Subcutaneous abdominal adipose tissue (tissue), 5 donors: ENCODE results near the gene ZMYM2.

Experiments
- H3K27ac ChIP-seq: one replicate; pipeline ENCODE4 v1.7.0; 2013; ENCODE audit warnings: low read depth, mild to moderate bottlenecking, inconsistent platforms, low read length, moderate library complexity
- H3K27me3 ChIP-seq, 5 donors: one replicate each; pipeline ENCODE4 v1.7.0; 2013; ENCODE audit warnings: low read length in 5 of 5, inconsistent platforms in 1 of 5; ENCODE audit not compliant: control insufficient read depth in 5 of 5, insufficient read depth in 4 of 5
- H3K36me3 ChIP-seq, 5 donors: one replicate each; pipeline ENCODE4 v1.7.0; 2013; ENCODE audit warnings: low read length in 5 of 5; ENCODE audit not compliant: control insufficient read depth in 5 of 5, insufficient read depth in 5 of 5
- H3K4me1 ChIP-seq, 5 donors: one replicate each; pipeline ENCODE4 v1.7.0; 2013; ENCODE audit warnings: low read length in 5 of 5, mild to moderate bottlenecking in 3 of 5, moderate library complexity in 1 of 5; ENCODE audit not compliant: control insufficient read depth in 5 of 5, insufficient read depth in 5 of 5
- H3K4me3 ChIP-seq, 5 donors: one replicate each; pipeline ENCODE4 v1.7.0; 2013; ENCODE audit warnings: low read length in 5 of 5, low read depth in 1 of 5
- H3K9ac ChIP-seq, 5 donors: one replicate each; pipeline ENCODE4 v1.7.0; 2013; ENCODE audit warnings: low read length in 5 of 5, mild to moderate bottlenecking in 4 of 5, moderate library complexity in 3 of 5
- H3K9me3 ChIP-seq, 5 donors: one replicate each; pipeline ENCODE4 v1.7.0; 2013; ENCODE audit warnings: low read length in 5 of 5; ENCODE audit not compliant: control insufficient read depth in 5 of 5
- donor health status: healthy.
- donor health status: healthy.
- donor health status: healthy.
- donor health status: healthy.
- donor health status: healthy.

Gene ZMYM2

GRCh38 chr13:20080377-20081164 lies 122.0 kb downstream of the ZMYM2 start:
- Histone ChIP-seq H3K4me1 (no peaks in the 10 kb centered on the region), H3K9me3 (no peaks in the 10 kb centered on the region), H3K27me3 (no peaks in the 10 kb centered on the region), H3K9ac (no peak overlapping the region), H3K36me3 (peaks cover 30 to 43% (median 36%) of the 10 kb centered on the region in 5 donors), H3K4me3 (no peak overlapping the region), H3K27ac (no peak overlapping the region)

GRCh38 chr13:20090349-20090748 lies 131.8 kb downstream of the ZMYM2 start:
- Histone ChIP-seq H3K4me3 (no peak overlapping the region), H3K27ac (no peak overlapping the region), H3K4me1 (no peaks in the 10 kb centered on the region), H3K36me3 (peaks cover 0 to 13% (median 8%) of the 10 kb centered on the region in 5 donors), H3K27me3 (no peaks in the 10 kb centered on the region), H3K9ac (no peak overlapping the region), H3K9me3 (no peaks in the 10 kb centered on the region)

GRCh38 chr13:20093951-20094350 lies 135.4 kb downstream of the ZMYM2 start:
- Histone ChIP-seq H3K4me1 (no peaks in the 10 kb centered on the region), H3K36me3 (no peaks in the 10 kb centered on the region), H3K4me3 (no peak overlapping the region), H3K9me3 (no peaks in the 10 kb centered on the region), H3K9ac (no peak overlapping the region), H3K27ac (no peak overlapping the region), H3K27me3 (peaks cover 0 to 6% (median under 1%) of the 10 kb centered on the region in 5 donors)

GRCh38 chr13:20099319-20099718 lies 140.8 kb downstream of the ZMYM2 start:
- Histone ChIP-seq H3K27ac (no peak overlapping the region), H3K9ac (no peak overlapping the region), H3K9me3 (no peaks in the 10 kb centered on the region), H3K27me3 (peaks cover 0 to 31% (median 22%) of the 10 kb centered on the region in 5 donors), H3K4me1 (no peaks in the 10 kb centered on the region), H3K36me3 (no peaks in the 10 kb centered on the region), H3K4me3 (no peak overlapping the region)

GRCh38 chr13:20101467-20102316 lies 143.2 kb downstream of the ZMYM2 start:
- no peak overlapping the region for H3K4me3 ChIP-seq
- H3K36me3 ChIP-seq, result no peaks in the 10 kb centered on the region
- H3K27me3 ChIP-seq, result peaks cover 0 to 40% (median 26%) of the 10 kb centered on the region in 5 donors
- H3K4me1 ChIP-seq, result peaks cover 0 to 1% (median 0%) of the 10 kb centered on the region in 5 donors
- H3K9me3 ChIP-seq, result no peaks in the 10 kb centered on the region
- no peak overlapping the region for H3K9ac ChIP-seq
- H3K27ac ChIP-seq, result no peak overlapping the region

- no peaks in the 10 kb centered on the region for H3K36me3 ChIP-seq
- no peaks in the 10 kb centered on the region for H3K9me3 ChIP-seq
- H3K9ac ChIP-seq, result no peak overlapping the region
- H3K4me3 ChIP-seq, result no peak overlapping the region
- H3K27me3 ChIP-seq, result peaks cover 0 to 39% (median 26%) of the 10 kb centered on the region in 5 donors
- no peak overlapping the region for H3K27ac ChIP-seq
- peaks cover 0 to 3% (median 0%) of the 10 kb centered on the region in 5 donors for H3K4me1 ChIP-seq
Observed at GRCh38 chr13:20102525-20103180, 144.1 kb downstream of the ZMYM2 start.

- peaks cover 0 to 25% (median 14%) of the 10 kb centered on the region in 5 donors for H3K27me3 ChIP-seq
- H3K27ac ChIP-seq, result no peak overlapping the region
- no peaks in the 10 kb centered on the region for H3K36me3 ChIP-seq
- H3K9ac ChIP-seq, result no peak overlapping the region
- peaks cover 0 to 3% (median 0%) of the 10 kb centered on the region in 5 donors for H3K4me1 ChIP-seq
- no peaks in the 10 kb centered on the region for H3K9me3 ChIP-seq
- H3K4me3 ChIP-seq, result no peak overlapping the region
Observed at GRCh38 chr13:20105161-20105689, 146.7 kb downstream of the ZMYM2 start.

- Histone ChIP-seq H3K4me3 (no peak overlapping the region), H3K4me1 (peaks cover 0 to 3% (median 0%) of the 10 kb centered on the region in 5 donors), H3K9ac (no peak overlapping the region), H3K9me3 (no peaks in the 10 kb centered on the region), H3K27me3 (peaks cover 0 to 24% (median 13%) of the 10 kb centered on the region in 5 donors), H3K36me3 (no peaks in the 10 kb centered on the region), H3K27ac (no peak overlapping the region)
Observed at GRCh38 chr13:20106742-20107141, 148.2 kb downstream of the ZMYM2 start.

- Histone ChIP-seq H3K4me3 (no peak overlapping the region), H3K27ac (no peak overlapping the region), H3K36me3 (no peaks in the 10 kb centered on the region), H3K9me3 (no peaks in the 10 kb centered on the region), H3K9ac (no peak overlapping the region), H3K27me3 (peaks cover 0 to 10% (median 5%) of the 10 kb centered on the region in 5 donors), H3K4me1 (peaks cover 0 to 3% (median 0%) of the 10 kb centered on the region in 5 donors)
Observed at GRCh38 chr13:20109037-20109436, 150.5 kb downstream of the ZMYM2 start.
